GM20000 (cell line): ENCODE measurements around the gene PREB.
"Not testable (repeated sequence)": the region's sequence is repeated elsewhere in the genome, so short reads cannot be mapped to it uniquely, and the experiment has no call there.

Experiments
- DNase-seq: peaks from one replicate; pipeline ENCODE4 v3.0.0; 2012; ENCODE audit warnings: low spot score
- CTCF ChIP-seq: IDR thresholded peaks from 2 replicates; pipeline ENCODE4 v1.5.1; 2012; ENCODE audit warnings: mild to moderate bottlenecking, control low read depth; ENCODE audit errors: extremely low read depth, missing control alignments

PREB gene

GRCh38 chr2:27133905-27134780 is at the start of gene PREB:
Gene PREB (minus strand): TSS chr2:27134636. CDS start chr2:27134421, 215 bp downstream.
- peak; percentile 100 for DNase-seq
- TF ChIP-seq CTCF: peak; percentile 10

- TF ChIP-seq CTCF: no peak
- DNase-seq: no peak
Observed at GRCh38 chr2:27184115-27184514, 49.7 kb upstream of the PREB start.

GRCh38 chr2:27182346-27182745 is 47.9 kb upstream of the PREB start:
- no peak for DNase-seq
- TF ChIP-seq CTCF: no peak

GRCh38 chr2:27179344-27180000 is 45.0 kb upstream of the PREB start:
- no peak for TF ChIP-seq CTCF

GRCh38 chr2:27178469-27178868 is 44.0 kb upstream of the PREB start:
- no peak for DNase-seq
- no peak for TF ChIP-seq CTCF

More at GRCh38 chr2:27179344-27180000, 45.0 kb upstream of the PREB start:
- no peak for DNase-seq

GRCh38 chr2:27177441-27178351 is 43.3 kb upstream of the PREB start:
- no peak for TF ChIP-seq CTCF
- no peak for DNase-seq

- DNase-seq: not testable (repeated sequence)
Observed at GRCh38 chr2:27175781-27176180, 41.3 kb upstream of the PREB start.
